IMR-90 (cell line): ENCODE results near the gene NPEPPS. TPM values are rescaled to one million over a fixed set of nuclear protein-coding genes. Genes with fewer than 3 reads are reported as not detected.

ENCODE experiments used
- ATAC-seq: fragments of 200-7000 bp; cut with Tn5 transposase; 2 replicates; pipeline ENCODE4 v1.9.1; 2020; ENCODE audit warnings: low read depth, mild to moderate bottlenecking, moderate library complexity
- BruUV-seq: library from RNA; stranded (reverse); fragments of 400-500 nt; replicated peaks from 2 replicates; lab custom pipeline; 2021; lab: Mats Ljungman, UMichigan
- CTCF ChIA-PET: fragments of 300-600 bp; formaldehyde crosslinking; extraction: SDS; loops from one replicate; lab custom pipeline; 2021; ENCODE audit warnings: antibody characterized with exemption; lab: Yijun Ruan, JAX
- POLR2A ChIA-PET: fragments of 300-600 bp; sonication (Branson Sonifier 250); formaldehyde crosslinking; loops from one replicate; lab custom pipeline; 2022; ENCODE audit warnings: antibody characterized with exemption; ENCODE audit not compliant: unreplicated experiment; lab: Charles Lee
- DNase-seq: peaks from one replicate; pipeline ENCODE4 v3.0.0; 2013
- H2AFZ ChIP-seq: replicated peaks from 2 replicates; pipeline ENCODE3; 2013; ENCODE audit warnings: low read length, mild to moderate bottlenecking; ENCODE audit not compliant: poor library complexity
- H2AK5ac ChIP-seq: 2 replicates; pipeline ENCODE4 v1.6.1; 2013; ENCODE audit warnings: low read depth, low read length, inconsistent platforms
- H2AK9ac ChIP-seq: replicated peaks from 2 replicates; pipeline ENCODE3; 2013; ENCODE audit warnings: mild to moderate bottlenecking, low read depth, low read length, moderate library complexity; ENCODE audit not compliant: poor library complexity
- H2BK120ac ChIP-seq: 2 replicates; pipeline ENCODE4 v1.6.1; 2013; ENCODE audit warnings: low read depth, low read length, inconsistent platforms
- H2BK15ac ChIP-seq: 3 replicates; pipeline ENCODE4 v1.6.1; 2013; ENCODE audit warnings: low read depth, low read length, inconsistent platforms
- H2BK20ac ChIP-seq: 2 replicates; pipeline ENCODE4 v1.6.1; 2013; ENCODE audit warnings: low read depth, mild to moderate bottlenecking, inconsistent platforms, low read length, moderate library complexity
- H2BK5ac ChIP-seq: 2 replicates; pipeline ENCODE4 v1.6.1; 2013; ENCODE audit warnings: mild to moderate bottlenecking, low read depth, low read length, inconsistent platforms; ENCODE audit not compliant: poor library complexity, severe bottlenecking
- H3K14ac ChIP-seq: replicated peaks from 2 replicates; pipeline ENCODE4 v1.6.1; 2013; ENCODE audit warnings: low read depth, low read length, inconsistent platforms
- H3K18ac ChIP-seq: 2 replicates; pipeline ENCODE4 v1.6.1; 2013; ENCODE audit warnings: low read depth, low read length, control low read depth
- H3K23ac ChIP-seq: 2 replicates; pipeline ENCODE4 v1.6.1; 2013; ENCODE audit warnings: low read depth, low read length, inconsistent platforms
- H3K27ac ChIP-seq: 2 replicates; pipeline ENCODE4 v1.5.1; 2013; ENCODE audit warnings: mild to moderate bottlenecking, control low read depth, low read length; ENCODE audit not compliant: insufficient read depth
- H3K27me3 ChIP-seq: 2 replicates; pipeline ENCODE4 v1.6.1; 2013; ENCODE audit warnings: low read length; ENCODE audit not compliant: control insufficient read depth, insufficient read depth
- H3K36me3 ChIP-seq: 2 replicates; pipeline ENCODE4 v1.6.1; 2013; ENCODE audit warnings: low read length, mixed read lengths; ENCODE audit not compliant: control insufficient read depth, insufficient read depth
- H3K4ac ChIP-seq: 2 replicates; pipeline ENCODE4 v1.6.1; 2013; ENCODE audit warnings: low read depth, low read length, inconsistent platforms
- H3K4me1 ChIP-seq: 2 replicates; pipeline ENCODE4 v1.6.1; 2013; ENCODE audit warnings: low read length, mixed read lengths; ENCODE audit not compliant: control insufficient read depth, insufficient read depth
- H3K4me2 ChIP-seq: 2 replicates; pipeline ENCODE4 v1.6.1; 2013; ENCODE audit warnings: low read depth, mild to moderate bottlenecking, control low read depth, low read length, moderate library complexity
- H3K4me3 ChIP-seq: 2 replicates; pipeline ENCODE4 v1.5.1; 2013; ENCODE audit warnings: low read depth, mild to moderate bottlenecking, control low read depth, low read length, moderate library complexity; ENCODE audit not compliant: insufficient read depth
- H3K56ac ChIP-seq: 2 replicates; pipeline ENCODE4 v1.6.1; 2013; ENCODE audit warnings: low read length, inconsistent platforms; ENCODE audit not compliant: insufficient read depth; ENCODE audit errors: extremely low read depth
- H3K79me1 ChIP-seq, 2 experiments: 2 replicates each; pipeline ENCODE4 v1.6.1; 2013; ENCODE audit warnings: low read length in 2 of 2, inconsistent platforms in 1 of 2, low read depth in 1 of 2
- H3K9ac ChIP-seq: 2 replicates; pipeline ENCODE4 v1.6.1; 2013; ENCODE audit warnings: low read depth, low read length, control low read depth
- H3K9me1 ChIP-seq: 2 replicates; pipeline ENCODE4 v1.6.1; 2013; ENCODE audit warnings: low read length, inconsistent platforms; ENCODE audit not compliant: insufficient read depth
- H3K9me3 ChIP-seq: 2 replicates; pipeline ENCODE4 v1.6.1; 2013; ENCODE audit warnings: low read length; ENCODE audit not compliant: control insufficient read depth, insufficient read depth
- H4K20me1 ChIP-seq: 2 replicates; pipeline ENCODE4 v1.6.1; 2013; ENCODE audit warnings: low read length, inconsistent platforms; ENCODE audit not compliant: insufficient read depth
- H4K5ac ChIP-seq: 2 replicates; pipeline ENCODE4 v1.6.1; 2013; ENCODE audit warnings: mild to moderate bottlenecking, low read depth, low read length, control low read depth
- H4K8ac ChIP-seq, 2 experiments: 2 replicates each; pipeline ENCODE4 v1.6.1; 2013; ENCODE audit warnings: low read depth in 2 of 2, low read length in 2 of 2, control low read depth in 1 of 2, inconsistent platforms in 1 of 2
- H4K91ac ChIP-seq: 2 replicates; pipeline ENCODE4 v1.6.1; 2013; ENCODE audit warnings: low read depth, low read length, inconsistent platforms; ENCODE audit not compliant: insufficient read depth
- BHLHE40 ChIP-seq: fragments of 150-350 bp; IDR thresholded peaks from 2 replicates; pipeline ENCODE4 v1.6.1; 2016; ENCODE audit warnings: mild to moderate bottlenecking, low read depth, low read length
- CEBPB ChIP-seq: IDR thresholded peaks from 2 replicates; pipeline ENCODE4 v1.6.1; 2012; ENCODE audit warnings: low read depth, low read length, improper control_type of control experiment
- CHD1 ChIP-seq: IDR thresholded peaks from 2 replicates; pipeline ENCODE4 v1.6.1; 2012; ENCODE audit warnings: low read depth, low read length, improper control_type of control experiment
- CTCF ChIP-seq: conservative IDR thresholded peaks from 2 replicates; pipeline ENCODE4 v1.5.1; 2012; ENCODE audit warnings: mild to moderate bottlenecking, low read depth, low read length, improper control_type of control experiment
- ELK1 ChIP-seq: fragments of 150-350 bp; IDR thresholded peaks from 2 replicates; pipeline ENCODE4 v1.6.1; 2016; ENCODE audit warnings: low read depth, mild to moderate bottlenecking, low read length, moderate library complexity, borderline replicate concordance
- FOS ChIP-seq: fragments of 150-350 bp; IDR thresholded peaks from 2 replicates; pipeline ENCODE4 v1.6.1; 2016; ENCODE audit warnings: low read depth, low read length
- MAZ ChIP-seq: IDR thresholded peaks from 2 replicates; pipeline ENCODE4 v1.6.1; 2012; ENCODE audit warnings: low read depth, mild to moderate bottlenecking, low read length, improper control_type of control experiment, moderate library complexity, borderline replicate concordance
- MXI1 ChIP-seq: IDR thresholded peaks from 2 replicates; pipeline ENCODE4 v1.6.1; 2012; ENCODE audit warnings: low read depth, mild to moderate bottlenecking, low read length, moderate library complexity, borderline replicate concordance
- NFE2L2 ChIP-seq: fragments of 150-350 bp; IDR thresholded peaks from 2 replicates; pipeline ENCODE4 v1.6.1; 2016; ENCODE audit warnings: low read depth, mild to moderate bottlenecking, low read length
- POLR2A ChIP-seq: IDR thresholded peaks from 2 replicates; pipeline ENCODE4 v1.6.1; 2012; ENCODE audit warnings: mild to moderate bottlenecking, low read depth, low read length
- RAD21 ChIP-seq: IDR thresholded peaks from 2 replicates; pipeline ENCODE4 v1.6.1; 2012; ENCODE audit warnings: low read length, improper control_type of control experiment
- RFX5 ChIP-seq: IDR thresholded peaks from 2 replicates; pipeline ENCODE4 v1.8.0; 2012; ENCODE audit warnings: low read depth, mild to moderate bottlenecking, low read length, moderate library complexity
- WGBS, 2 experiments: methylation state at CpG; one replicate each; pipeline versions ENCODE4 v1.1.5 to v1.1.7; 2013; ENCODE audit warnings: missing lambda C conversion rate in 2 of 2; ENCODE audit not compliant: insufficient read length in 1 of 2; ENCODE audit errors: extremely low coverage in 2 of 2; 5-methylcytosine and 5-hydroxymethylcytosine counted together
- dilution Hi-C: fragments of 300-500 bp; cut with HindIII; formaldehyde crosslinking; loops from one replicate; pipeline ENCODE4 v1.14.3; 2018; ENCODE audit warnings: low sequenced_read_pairs; ENCODE audit not compliant: unreplicated experiment
- in situ Hi-C: fragments of 300-500 bp; cut with MboI; formaldehyde crosslinking; loops from 3 replicates; pipeline ENCODE4 v1.14.3; 2019; ENCODE audit warnings: low sequenced_read_pairs, inconsistent platforms, mixed read lengths
- intact Hi-C: fragments of 100-400 bp; cut with micrococcal nuclease; formaldehyde crosslinking; loops from 2 replicates; pipeline ENCODE4 v1.10.0; 2022
- polyA plus RNA-seq, 3 experiments: library from polyadenylated mRNA; depleted of rRNA; stranded (reverse); fragments of >200 nt; gene quantifications; 2 replicates each; pipeline ENCODE4 v1.2.3, GENCODE V29; 2012; ENCODE audit warnings: low replicate concordance in 1 of 3
- total RNA-seq: library from RNA; depleted of rRNA; stranded (reverse); fragments of >200 nt; gene quantifications from 2 replicates; pipeline ENCODE4 v1.2.3, GENCODE V29; 2012

Gene NPEPPS
- total and polyA plus RNA-seq, 2 of the 4 experiments (the other 2 are of a cell fraction) = 54.1 to 64.6 TPM

- no peak for TF ChIP-seq CEBPB
- TF ChIP-seq MXI1 = no peak
These were observed 76.6 kb downstream of the NPEPPS start (continued) for GRCh38 chr17:47607481-47607880.

GRCh38 chr17:47611372-47612350 lies 80.8 kb downstream of the NPEPPS start:
- Histone ChIP-seq H3K18ac (peak overlapping the region; percentile 56), H3K79me1 (peaks cover 23 to 28% of the 10 kb centered on the region in 2 experiments), H2BK20ac (peak overlapping the region; percentile 46; the same call in 1 of the 2 replicates), H3K9me1 (peaks cover 6% of the 10 kb centered on the region; the same call in 1 of the 2 replicates), H2BK5ac (peak overlapping the region; percentile 44), H3K27ac (peak overlapping the region; percentile 73; the same call in 1 of the 2 replicates), H3K27me3 (no peaks in the 10 kb centered on the region), H2AK5ac (peak overlapping the region; percentile 5; the same call in 1 of the 2 replicates), H2AK9ac (no peak overlapping the region), H3K36me3 (peaks cover 20% of the 10 kb centered on the region), H2BK15ac (0 out of 3 replicates have a peak overlapping the region, but pooled peaks have one; percentile 54), H3K4me3 (no peak overlapping the region), H2AFZ (no peak overlapping the region), H3K9me3 (no peaks in the 10 kb centered on the region), H3K4ac (peak overlapping the region; percentile 61), H3K14ac (peak overlapping the region; percentile 68), H4K5ac (peak overlapping the region; percentile 1; the same call in 1 of the 2 replicates), H3K4me1 (peaks cover 9% of the 10 kb centered on the region), H3K56ac (no peak overlapping the region), H3K9ac (no peak overlapping the region), H4K20me1 (no peaks in the 10 kb centered on the region), H3K23ac (peak overlapping the region; percentile 23; the same call in 1 of the 2 replicates), H3K4me2 (no peak overlapping the region), H2BK120ac (peak overlapping the region; percentile 13), H4K8ac (no peak overlapping the region), H4K91ac (no peak overlapping the region)
- intact Hi-C loops (loop anchor here (10.0 kb wide), 2 partner anchors 77 to 437 kb away; partner anchors contain the start of gene NPEPPS), dilution Hi-C loops (no loop called here), in situ Hi-C loops (loop anchor here (10.0 to 25.0 kb wide), 3 partner anchors 117 to 449 kb away; no protein-coding TSS in a partner anchor)
- DNase-seq (peak; percentile 16), ATAC-seq (peak; percentile 24)
- ChIA-PET CTCF (no interaction called here), POLR2A (interaction anchor here (0.6 kb wide), 1 partner anchor 116 kb away, joined by 4 read pairs; no protein-coding TSS in a partner anchor)
- BruUV-seq = no TSS peak
- no CpG with 5 or more reads among the region's 5 CpGs for WGBS, 2 experiments
- TF ChIP-seq POLR2A (no peak), CHD1 (no peak), RAD21 (no peak), NFE2L2 (no peak), RFX5 (no peak), BHLHE40 (no peak), FOS (no peak), ELK1 (no peak), MXI1 (no peak), CTCF (no peak), MAZ (no peak)
